ENCODE data around the gene PIF1. TPM values are rescaled to one million over a fixed set of nuclear protein-coding genes. Genes with fewer than 3 reads are reported as not detected.

Gene PIF1, protein sequence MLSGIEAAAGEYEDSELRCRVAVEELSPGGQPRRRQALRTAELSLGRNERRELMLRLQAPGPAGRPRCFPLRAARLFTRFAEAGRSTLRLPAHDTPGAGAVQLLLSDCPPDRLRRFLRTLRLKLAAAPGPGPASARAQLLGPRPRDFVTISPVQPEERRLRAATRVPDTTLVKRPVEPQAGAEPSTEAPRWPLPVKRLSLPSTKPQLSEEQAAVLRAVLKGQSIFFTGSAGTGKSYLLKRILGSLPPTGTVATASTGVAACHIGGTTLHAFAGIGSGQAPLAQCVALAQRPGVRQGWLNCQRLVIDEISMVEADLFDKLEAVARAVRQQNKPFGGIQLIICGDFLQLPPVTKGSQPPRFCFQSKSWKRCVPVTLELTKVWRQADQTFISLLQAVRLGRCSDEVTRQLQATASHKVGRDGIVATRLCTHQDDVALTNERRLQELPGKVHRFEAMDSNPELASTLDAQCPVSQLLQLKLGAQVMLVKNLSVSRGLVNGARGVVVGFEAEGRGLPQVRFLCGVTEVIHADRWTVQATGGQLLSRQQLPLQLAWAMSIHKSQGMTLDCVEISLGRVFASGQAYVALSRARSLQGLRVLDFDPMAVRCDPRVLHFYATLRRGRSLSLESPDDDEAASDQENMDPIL
- 10 to 100 TPM; 41.6 to 42.5 TPM for total RNA-seq

DNA sequence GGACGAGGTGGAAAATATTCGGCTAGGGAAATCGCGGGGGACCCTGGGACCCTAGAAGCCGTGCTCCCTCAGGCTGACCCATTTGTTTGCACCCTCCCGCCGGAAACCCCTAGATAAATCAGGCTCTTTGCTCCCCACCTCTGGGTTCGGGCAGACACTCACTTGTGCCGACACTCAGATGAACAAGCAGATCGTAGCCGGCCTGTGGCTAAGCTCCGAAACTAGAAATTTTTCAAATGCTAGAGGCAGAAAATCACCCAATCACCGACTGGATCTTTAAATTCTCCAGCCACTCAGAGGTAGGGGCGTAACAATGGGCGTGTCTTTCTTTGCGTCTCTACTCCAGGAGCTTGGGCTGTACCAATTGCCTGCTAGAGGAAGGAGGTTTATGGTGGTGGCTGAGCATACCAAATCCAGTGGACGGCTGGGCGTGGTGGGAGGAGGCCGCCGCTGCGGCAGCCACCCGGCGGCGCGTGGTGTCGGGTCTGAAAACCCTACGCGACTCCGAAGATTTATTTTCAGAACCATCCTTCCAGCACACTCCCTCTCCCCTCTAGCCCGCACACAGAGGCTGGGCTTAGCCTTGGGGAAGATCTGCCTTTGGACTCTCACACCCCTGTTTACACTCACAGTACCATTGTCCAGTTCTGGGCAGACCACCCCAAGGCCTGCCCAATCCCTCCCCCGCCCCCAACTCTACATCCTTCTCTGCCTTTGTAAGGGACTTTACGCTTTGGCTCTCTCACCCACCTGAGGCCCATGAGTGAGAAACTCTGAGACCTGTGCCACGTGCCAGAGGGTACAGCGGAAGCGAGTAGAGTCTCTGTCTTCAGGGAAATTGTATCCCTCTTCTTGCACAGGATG is at the start of gene PIF1:
Gene PIF1, minus strand, starts transcription at position 217 of the 864 bp plus-strand sequence. CDS start 1,312 bp downstream, outside the sequence.

DNA sequence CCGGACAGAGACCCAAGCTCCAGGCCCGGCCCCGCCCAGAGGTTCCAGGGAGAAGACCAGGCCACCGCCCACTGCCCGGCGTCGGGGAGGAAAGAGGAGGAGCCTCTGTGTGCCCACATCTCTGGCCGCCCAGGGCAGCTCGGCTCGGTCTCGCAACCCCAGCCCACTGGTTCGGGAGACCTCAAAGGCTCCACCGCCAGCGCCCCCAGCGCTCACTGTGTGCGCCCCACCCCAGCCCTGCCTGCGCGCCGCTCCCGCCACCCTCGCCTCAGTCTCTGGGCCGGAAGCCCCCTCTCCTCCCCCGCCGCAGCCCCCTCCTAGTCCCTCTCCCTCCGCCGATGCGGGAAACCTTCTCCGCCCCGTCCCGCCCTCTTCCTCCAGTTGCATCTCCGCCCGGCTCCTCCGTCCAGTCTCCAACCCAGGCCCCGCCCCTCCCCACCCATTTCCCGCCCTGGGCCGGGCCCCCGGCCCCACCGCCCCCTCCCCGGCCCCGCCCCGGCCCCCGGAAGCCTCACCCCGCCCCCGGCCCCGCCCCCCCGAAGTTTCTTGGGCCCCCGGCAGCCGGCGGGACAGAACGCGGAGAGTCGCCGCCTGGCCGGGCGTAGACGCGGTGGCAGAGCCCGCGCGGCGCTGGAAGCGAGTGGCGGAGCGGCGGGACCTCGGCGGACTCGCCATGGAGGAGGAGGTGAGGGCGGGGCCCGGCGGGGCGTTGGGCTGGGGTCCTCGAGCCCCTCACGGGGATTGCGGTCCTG is 16.1 kb upstream of the PIF1 start, which contains the start of gene PLEKHO2:
Gene PLEKHO2, plus strand, starts transcription at position 572 of the 752 bp plus-strand sequence. Its CDS starts 102 bp downstream, at position 674.

DNA sequence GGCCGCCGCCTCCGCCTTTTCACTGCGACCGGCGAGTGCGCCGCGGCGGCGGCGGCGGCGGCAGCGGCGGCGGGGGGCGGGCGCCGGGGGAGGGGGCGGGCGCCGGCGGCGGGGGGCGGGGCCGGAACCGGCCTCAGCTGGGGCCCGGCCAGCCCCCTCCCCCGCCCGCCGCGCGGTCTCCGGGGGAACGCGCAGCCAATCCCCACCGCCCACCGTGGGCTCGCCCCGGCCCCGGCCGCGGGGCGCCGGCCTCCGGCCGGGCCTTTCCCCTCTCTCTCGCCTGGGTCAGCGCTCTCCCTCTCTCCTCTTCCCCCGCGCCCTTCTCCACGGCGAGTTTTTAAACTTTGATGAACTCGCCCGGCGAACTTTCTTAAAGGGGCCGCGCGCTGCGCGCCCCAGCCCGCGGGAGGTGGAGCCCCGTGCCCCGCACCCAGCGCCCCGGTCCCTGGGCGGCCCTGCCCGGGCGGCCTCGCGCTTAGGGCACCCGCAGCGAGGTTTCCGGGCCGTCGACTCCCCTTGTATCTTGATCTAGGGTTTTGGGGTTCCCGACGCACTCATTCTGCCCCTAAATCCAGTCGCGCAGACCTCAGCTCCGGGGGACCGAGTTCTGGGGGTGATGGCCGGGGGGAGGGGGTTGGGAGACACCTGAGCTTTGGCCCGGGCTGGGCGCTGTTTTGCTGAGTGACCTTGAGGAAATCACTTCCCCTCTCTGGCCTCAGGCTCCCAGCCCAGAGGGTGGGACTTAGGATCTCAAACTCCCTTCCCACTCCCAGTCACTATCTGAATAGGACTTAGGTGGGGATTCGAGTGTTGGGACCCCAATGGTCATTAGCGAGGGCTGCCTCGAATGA is 49.7 kb downstream of the PIF1 start, which contains the start of gene RBPMS2:
Gene RBPMS2, minus strand, starts transcription at position 39 of the 851 bp plus-strand sequence. CDS start 270 bp downstream, outside the sequence.

Other genes starting within 250 kb of the PIF1 start
- not detected for gene RBPMS2, start 50.1 kb downstream of the PIF1 start, total RNA-seq
- gene PLEKHO2, start 16.3 kb upstream of the PIF1 start, total RNA-seq = 10 to 100 TPM; 22.2 TPM
- gene ANKDD1A, start 86.3 kb upstream of the PIF1 start, total RNA-seq = 1 to 10 TPM; 6.7 to 6.9 TPM
- gene SPG21, start 164.3 kb upstream of the PIF1 start, total RNA-seq = 10 to 100 TPM; 53.7 to 54.6 TPM
- gene MTFMT, start 204.0 kb upstream of the PIF1 start, total RNA-seq = 10 to 100 TPM; 14.0 to 15.3 TPM
- not detected for gene SLC51B, start 219.7 kb upstream of the PIF1 start, total RNA-seq
- not detected for gene RASL12, start 242.3 kb upstream of the PIF1 start, total RNA-seq